HG02798 (cell line): ENCODE data around the gene CHRND.

Experiments
- ATAC-seq: cut with Tn5 transposase; IDR thresholded peaks from one replicate; pipeline ENCODE4 v1.9.1; 2021; ENCODE audit warnings: mild to moderate bottlenecking; ENCODE audit not compliant: unreplicated experiment, poor library complexity

The CHRND gene

DNA sequence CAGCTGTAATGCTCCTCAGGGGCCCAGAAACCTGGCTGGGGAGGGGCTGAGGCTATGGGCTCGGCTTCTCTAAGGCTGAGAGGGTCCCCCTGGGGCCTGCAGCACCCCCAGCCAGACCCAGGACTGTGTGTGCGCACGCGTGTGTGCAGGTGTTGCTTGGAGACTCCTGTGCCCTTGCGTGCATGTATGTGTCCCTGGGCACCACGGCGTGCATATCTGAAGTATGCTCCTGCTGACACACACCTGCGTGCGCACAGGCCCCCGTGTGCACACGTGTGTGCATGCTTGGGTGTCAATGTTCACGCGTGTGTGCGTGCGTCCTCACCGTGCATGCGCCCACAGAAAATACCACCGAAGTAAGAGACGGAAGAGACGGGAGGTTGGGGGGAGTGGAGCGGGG lies 23.4 kb upstream of the CHRND start:
- no peak for ATAC-seq

GRCh38 chr2:232502911-232503808 lies 22.8 kb upstream of the CHRND start:
- ATAC-seq, result no peak

DNA sequence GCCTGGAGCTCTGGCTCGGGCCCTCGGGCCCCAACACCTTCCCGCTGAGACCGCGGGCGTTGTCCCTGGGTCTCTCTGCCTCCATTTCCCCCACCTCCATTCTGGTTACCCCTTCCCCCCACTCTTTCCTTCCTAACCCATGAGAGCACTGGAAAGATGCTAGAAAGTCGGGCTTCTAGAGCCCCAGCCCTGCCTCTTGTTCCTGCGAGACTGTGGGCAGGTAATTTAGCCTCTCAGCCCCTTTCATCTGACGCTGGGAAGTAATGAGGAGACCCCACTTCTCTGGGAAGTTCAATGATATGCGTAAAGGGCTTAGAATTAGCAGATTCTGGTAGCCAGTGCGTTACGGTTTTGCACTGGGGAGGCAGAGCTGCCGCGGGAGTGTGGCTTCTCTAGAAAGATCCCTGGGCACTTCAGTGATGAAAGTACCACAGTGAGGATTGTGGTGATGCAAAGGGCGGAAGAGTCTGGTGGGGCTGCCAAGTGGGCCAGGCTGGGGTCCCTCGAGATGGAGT lies 22.1 kb upstream of the CHRND start:
- ATAC-seq, result no peak

GRCh38 chr2:232504438-232504837 lies 21.5 kb upstream of the CHRND start:
- no peak for ATAC-seq

DNA sequence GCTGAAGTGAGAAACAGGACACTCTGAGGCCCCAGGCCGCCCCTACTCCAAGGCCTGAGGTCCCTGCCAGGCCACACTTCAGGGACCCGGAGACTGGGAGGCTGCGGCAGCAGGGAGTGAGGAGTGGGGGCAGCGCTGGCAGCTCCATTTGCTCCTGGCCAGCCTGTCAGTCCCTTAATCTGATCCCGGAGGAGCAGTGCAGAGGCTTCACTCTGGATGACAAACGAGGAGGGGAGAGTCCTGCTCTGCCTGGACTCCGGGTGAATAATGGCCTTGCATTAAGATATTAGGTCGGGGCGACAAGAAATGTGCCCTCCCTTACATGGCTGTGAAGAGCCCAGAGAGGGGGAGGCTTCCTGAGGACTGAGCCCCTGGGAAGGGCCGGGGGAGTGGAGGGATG lies 20.1 kb upstream of the CHRND start:
- no peak for ATAC-seq

DNA sequence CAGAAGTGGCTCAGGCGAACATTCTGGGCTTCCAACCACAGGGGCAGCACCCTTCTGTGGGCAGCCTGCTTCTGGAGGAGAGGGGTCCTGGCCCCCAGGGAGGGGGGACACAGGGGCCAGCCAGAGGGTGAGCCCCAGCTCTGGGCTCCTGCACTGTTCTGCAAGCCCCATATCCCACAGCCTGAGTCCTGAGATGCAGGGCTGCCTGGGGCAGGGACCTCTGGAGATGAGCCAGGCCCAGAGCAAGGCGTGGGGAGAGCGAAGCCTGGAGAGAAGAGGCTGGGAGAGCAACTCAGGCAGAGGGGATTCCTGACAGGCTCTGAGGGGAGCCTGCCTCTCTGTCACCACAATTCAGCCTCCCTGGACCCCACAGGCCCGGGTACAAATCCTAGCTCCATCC lies 19.3 kb upstream of the CHRND start:
- ATAC-seq, result no peak

DNA sequence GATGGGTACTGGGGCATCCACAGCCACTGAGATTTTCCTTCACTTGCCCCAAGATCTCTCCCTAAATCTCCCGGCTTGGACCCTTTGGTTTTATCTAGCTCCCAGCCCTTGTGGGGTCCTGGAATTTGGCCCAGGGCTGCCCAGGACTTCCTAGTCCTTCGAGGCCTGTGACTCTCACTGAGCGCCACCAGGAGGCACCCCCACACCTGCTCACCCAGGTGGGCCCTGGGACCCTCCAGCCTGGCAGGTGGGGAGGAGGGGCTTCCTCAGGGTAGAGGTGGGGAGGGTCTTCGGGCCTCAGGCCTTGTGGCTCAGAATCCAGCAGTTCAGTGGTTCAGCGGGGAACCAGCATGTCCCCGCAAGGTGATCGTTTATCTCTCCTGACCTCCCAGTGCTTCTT lies 17.7 kb upstream of the CHRND start:
- no peak for ATAC-seq

- no peak for ATAC-seq
Observed at GRCh38 chr2:232511336-232511890, 14.5 kb upstream of the CHRND start.

DNA sequence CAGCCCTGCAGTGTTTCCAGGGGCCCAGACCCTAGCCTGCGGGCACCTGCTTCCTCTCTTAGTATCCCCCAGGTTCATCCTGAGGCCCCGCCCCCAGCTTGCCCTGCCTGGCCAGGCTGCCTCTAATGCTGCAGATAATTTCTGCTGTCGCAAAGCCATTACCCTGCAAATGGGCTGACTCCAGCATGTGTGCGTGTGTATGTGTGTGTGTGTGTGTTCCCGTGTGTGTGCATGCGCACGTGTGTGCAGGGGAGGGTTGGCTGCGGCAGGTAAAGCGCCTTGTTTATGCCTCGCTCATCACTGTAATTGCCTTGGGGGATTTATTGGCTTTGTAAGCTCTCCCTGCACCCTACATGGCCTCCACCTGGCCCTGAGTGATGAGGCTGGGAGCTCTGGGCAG lies 13.4 kb upstream of the CHRND start:
- no peak for ATAC-seq

- no peak for ATAC-seq
Observed at GRCh38 chr2:232513353-232513752, 12.6 kb upstream of the CHRND start.

GRCh38 chr2:232515639-232516038 lies 10.3 kb upstream of the CHRND start:
- no peak for ATAC-seq

GRCh38 chr2:232516551-232516950 lies 9.4 kb upstream of the CHRND start:
- no peak for ATAC-seq

DNA sequence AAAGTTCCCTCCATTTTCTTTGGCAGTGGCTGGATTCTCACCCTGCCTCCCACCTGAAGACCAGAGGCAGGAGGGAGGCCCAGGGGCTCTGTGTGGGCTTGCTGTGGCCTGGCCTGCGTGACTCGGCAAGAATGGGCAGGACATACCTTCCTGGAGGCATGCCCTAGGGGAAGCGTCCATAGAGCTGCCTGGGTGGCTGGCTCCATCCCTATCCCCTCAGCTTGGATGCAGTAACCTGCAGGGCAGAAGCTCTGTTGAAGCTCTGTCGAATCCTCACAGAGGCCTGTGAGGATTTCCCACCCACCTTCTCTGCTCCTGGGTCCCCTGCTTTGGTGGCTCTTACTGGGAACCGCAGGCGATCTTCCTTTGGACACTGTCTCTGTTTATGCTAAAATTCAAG lies 7.1 kb upstream of the CHRND start:
- no peak for ATAC-seq

GRCh38 chr2:232519581-232520438 lies 6.2 kb upstream of the CHRND start, which contains the start of gene PRSS56:
Gene PRSS56 (plus strand): TSS chr2:232520388. CDS start chr2:232520599, 211 bp downstream.
- ATAC-seq, result no peak

GRCh38 chr2:232520489-232520888 lies 5.5 kb upstream of the CHRND start:
- no peak for ATAC-seq

DNA sequence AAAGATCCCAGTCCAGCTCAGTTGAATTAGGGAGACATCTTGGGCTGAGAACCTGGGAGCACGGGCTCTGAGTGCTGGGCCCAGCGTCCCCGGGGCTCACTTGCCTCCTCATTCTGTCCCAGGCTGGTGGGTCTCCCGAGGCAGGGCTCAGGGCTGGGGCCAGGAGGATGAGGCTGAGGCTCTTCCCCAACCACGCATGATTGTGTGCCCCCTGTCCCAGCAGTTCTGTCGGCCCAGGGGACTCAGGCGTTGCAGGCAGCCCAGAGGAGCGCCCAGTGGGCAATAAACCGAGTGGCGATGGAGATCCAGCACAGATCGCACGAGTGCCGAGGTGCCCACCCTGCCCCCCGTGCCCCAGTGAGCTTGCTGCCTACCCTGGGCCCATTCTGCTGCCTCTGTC lies 4.9 kb upstream of the CHRND start:
- ATAC-seq, result no peak

GRCh38 chr2:232521959-232522622 lies 3.9 kb upstream of the CHRND start:
- ATAC-seq, result no peak

DNA sequence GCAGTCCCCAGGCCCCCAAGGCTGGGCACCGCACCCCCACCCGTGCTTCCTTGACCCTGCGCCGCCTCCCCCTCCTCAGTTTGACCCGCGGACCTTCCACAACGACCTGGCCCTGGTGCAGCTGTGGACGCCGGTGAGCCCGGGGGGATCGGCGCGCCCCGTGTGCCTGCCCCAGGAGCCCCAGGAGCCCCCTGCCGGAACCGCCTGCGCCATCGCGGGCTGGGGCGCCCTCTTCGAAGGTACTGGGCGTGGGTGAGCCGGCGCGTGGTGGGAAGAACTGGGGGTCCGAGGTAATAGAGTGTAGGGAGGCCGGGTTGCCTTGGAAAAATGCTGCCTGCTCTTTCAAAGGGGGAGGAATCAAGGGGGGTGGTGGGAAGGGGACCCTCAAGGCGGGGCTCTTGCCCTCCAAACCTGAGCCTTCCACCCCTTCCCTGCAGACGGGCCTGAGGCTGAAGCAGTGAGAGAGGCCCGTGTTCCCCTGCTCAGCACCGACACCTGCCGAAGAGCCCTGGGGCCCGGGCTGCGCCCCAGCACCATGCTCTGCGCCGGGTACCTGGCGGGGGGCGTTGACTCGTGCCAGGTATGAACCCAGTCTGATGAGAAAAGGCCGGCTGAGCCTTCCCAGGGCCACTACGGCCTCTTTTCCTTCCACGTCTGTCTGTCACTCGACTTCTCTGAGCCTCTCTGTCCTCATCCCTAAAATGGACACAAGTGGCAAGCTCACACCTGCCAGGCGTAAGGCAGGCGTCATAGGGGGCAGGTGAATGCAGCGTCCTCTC lies 3.1 kb upstream of the CHRND start:
- ATAC-seq, result no peak

DNA sequence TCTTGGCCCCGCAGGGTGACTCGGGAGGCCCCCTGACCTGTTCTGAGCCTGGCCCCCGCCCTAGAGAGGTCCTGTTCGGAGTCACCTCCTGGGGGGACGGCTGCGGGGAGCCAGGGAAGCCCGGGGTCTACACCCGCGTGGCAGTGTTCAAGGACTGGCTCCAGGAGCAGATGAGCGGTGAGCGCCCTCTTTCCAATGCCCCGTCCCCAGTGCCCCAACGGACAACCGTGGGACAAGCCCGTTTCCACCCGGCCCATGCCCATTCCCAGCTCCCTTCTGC lies 2.6 kb upstream of the CHRND start:
- ATAC-seq, result no peak
